ENCODE measurements around the gene PKIG. TPM values are rescaled to one million over a fixed set of nuclear protein-coding genes. Genes with fewer than 3 reads are reported as not detected.

PKIG gene
- total RNA-seq, 1 experiment from 2014 or later, result 27.0 TPM

GRCh38 chr20:44540834-44541233 is 41.5 kb upstream of the PKIG start:
- Histone ChIP-seq H2BK5ac (ENCODE audit: insufficient read length, low read length) (no peak overlapping the region), H3K23me2 (ENCODE audit: insufficient read length, low read depth, low read length, poor library complexity, severe bottlenecking) (no peaks in the 10 kb centered on the region), H4K8ac (replicated peaks; ENCODE audit: insufficient read length, low read depth, low read length) (no peak overlapping the region), H4K20me1 (ENCODE audit: control insufficient read depth, insufficient read depth, insufficient read length) (no peaks in the 10 kb centered on the region), H2AFZ (ENCODE audit: low read length) (no peak overlapping the region), H3T11ph (ENCODE audit: low read length) (no peak overlapping the region), H3K4me2 (ENCODE audit: insufficient read depth, insufficient read length, low read length) (no peak overlapping the region), H3K56ac (ENCODE audit: insufficient read length, low read depth, low read length) (no peak overlapping the region), H3K27ac (ENCODE audit: insufficient read length, low read depth, low read length) (no peak overlapping the region), H3K14ac (ENCODE audit: insufficient read depth, low read length) (no peak overlapping the region), H2BK15ac (ENCODE audit: low read depth, low read length) (no peak overlapping the region), H3K23ac (ENCODE audit: insufficient read length, low read depth, low read length) (no peak overlapping the region), H3K4ac (ENCODE audit: low read depth, low read length) (no peak overlapping the region), H3K9ac (ENCODE audit: extremely low read depth, insufficient read length, low read length) (no peak overlapping the region), H3K79me1 (ENCODE audit: insufficient read depth, low read depth, low read length, poor library complexity, severe bottlenecking) (no peaks in the 10 kb centered on the region), H3K27me3 (ENCODE audit: insufficient read depth, low read length) (no peaks in the 10 kb centered on the region), H3K4me1 (ENCODE audit: insufficient read depth, low read length) (no peaks in the 10 kb centered on the region; the same call in 1 of the 2 replicates), H3K79me2 (ENCODE audit: insufficient read depth, low read length) (0 out of 2 replicates have a peak, but pooled peaks cover 2% of the 10 kb centered on the region), H2AK5ac (ENCODE audit: insufficient read length, low read length) (no peak overlapping the region), H4K5ac (ENCODE audit: insufficient read length, low read depth, low read length) (no peak overlapping the region), H2BK20ac (ENCODE audit: low read depth, low read length, poor library complexity, severe bottlenecking) (no peak overlapping the region), H3K18ac (ENCODE audit: insufficient read length, low read depth, low read length) (no peak overlapping the region), H2BK12ac (ENCODE audit: insufficient read length, low read depth, low read length) (no peak overlapping the region), H2BK120ac (ENCODE audit: low read depth, low read length, poor library complexity, severe bottlenecking) (no peak overlapping the region), H4K91ac (ENCODE audit: insufficient read length, low read depth, low read length) (no peak overlapping the region), H3K9me3 (ENCODE audit: control insufficient read depth, low read depth, low read length) (no peaks in the 10 kb centered on the region)
- no peak for DNase-seq
- H3K27me3 Mint-ChIP-seq (ENCODE audit: low read depth), result no peaks in the 10 kb centered on the region
- no peak for TF ChIP-seq CTCF (conservative IDR thresholded peaks at IDR 0.05)
- H3K4me3 Mint-ChIP-seq, result no peak overlapping the region
- H3K4me1 Mint-ChIP-seq, result peaks cover 4 to 6% of the 10 kb centered on the region in 2 experiments
- H3K36me3 Mint-ChIP-seq (ENCODE audit: insufficient read depth in 1 of 3, low read depth in 3 of 3), result no peaks in the 10 kb centered on the region
- peak overlapping the region in 2 of 3 experiments; percentile 3 to 65; a peak in 3 of 7 replicates for H3K27ac Mint-ChIP-seq
- no CpG with 5 or more reads among the region's 6 CpGs for WGBS (ENCODE audit: extremely low coverage, insufficient read length, low lambda C conversion rate)
- H3K9me3 Mint-ChIP-seq, result no peaks in the 10 kb centered on the region
